Suppressor macrophage treated with lipopolysaccharide for 4 hours (primary cell): ENCODE results near the gene GGA1.
"Not testable (repeated sequence)": the region's sequence is repeated elsewhere in the genome, so short reads cannot be mapped to it uniquely, and the experiment has no call there.

ENCODE experiments used
- DNase-seq: peaks from one replicate; pipeline ENCODE4 v3.0.0-alpha.2; 2020

The GGA1 gene

DNA sequence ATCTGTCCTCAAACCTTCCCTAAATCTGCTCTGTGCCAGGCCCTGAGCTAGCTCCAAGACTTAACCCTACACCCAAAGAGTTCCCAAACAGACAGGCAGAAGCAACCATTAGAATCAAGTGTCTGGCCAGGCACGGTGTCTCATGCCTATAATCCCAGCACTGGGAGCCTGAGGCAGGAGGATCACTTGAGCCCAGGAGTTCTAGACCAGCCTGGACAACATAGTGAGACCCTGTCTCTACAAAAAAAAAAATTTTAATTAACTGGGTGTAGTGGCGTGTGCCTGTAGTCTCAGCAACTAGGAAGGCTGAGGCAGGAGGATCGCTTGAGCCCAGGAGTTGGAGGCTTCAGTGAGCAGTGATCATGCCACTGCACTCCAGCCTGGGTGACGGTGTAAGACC, 47.9 kb downstream of the GGA1 start:
- not testable (repeated sequence) for DNase-seq

DNA sequence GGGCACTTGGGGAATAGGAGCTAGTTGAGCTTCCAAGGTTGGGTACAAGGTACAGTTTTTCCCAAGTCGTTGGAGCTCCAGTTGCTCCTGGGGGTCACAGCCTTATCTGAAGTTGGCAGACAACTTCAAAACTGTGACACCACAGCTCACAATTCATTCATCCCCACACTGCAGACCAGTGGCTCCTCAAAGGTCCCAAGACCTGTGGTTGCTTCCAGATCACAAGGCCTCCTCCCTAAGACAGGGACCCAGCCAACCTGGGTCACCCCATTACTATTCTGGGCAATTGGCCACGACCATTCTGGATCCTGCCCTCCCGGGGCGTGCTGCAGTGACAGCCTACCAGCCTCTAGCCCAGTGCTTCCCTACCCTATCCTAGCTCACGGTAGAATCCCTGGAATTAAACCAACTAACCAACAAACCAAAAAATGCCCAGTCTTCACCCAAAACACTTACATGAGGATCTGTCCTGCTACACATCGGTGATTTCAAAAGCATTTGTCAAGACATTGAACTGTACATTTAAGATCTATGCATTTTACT, 49.0 kb downstream of the GGA1 start:
- no peak for DNase-seq

DNA sequence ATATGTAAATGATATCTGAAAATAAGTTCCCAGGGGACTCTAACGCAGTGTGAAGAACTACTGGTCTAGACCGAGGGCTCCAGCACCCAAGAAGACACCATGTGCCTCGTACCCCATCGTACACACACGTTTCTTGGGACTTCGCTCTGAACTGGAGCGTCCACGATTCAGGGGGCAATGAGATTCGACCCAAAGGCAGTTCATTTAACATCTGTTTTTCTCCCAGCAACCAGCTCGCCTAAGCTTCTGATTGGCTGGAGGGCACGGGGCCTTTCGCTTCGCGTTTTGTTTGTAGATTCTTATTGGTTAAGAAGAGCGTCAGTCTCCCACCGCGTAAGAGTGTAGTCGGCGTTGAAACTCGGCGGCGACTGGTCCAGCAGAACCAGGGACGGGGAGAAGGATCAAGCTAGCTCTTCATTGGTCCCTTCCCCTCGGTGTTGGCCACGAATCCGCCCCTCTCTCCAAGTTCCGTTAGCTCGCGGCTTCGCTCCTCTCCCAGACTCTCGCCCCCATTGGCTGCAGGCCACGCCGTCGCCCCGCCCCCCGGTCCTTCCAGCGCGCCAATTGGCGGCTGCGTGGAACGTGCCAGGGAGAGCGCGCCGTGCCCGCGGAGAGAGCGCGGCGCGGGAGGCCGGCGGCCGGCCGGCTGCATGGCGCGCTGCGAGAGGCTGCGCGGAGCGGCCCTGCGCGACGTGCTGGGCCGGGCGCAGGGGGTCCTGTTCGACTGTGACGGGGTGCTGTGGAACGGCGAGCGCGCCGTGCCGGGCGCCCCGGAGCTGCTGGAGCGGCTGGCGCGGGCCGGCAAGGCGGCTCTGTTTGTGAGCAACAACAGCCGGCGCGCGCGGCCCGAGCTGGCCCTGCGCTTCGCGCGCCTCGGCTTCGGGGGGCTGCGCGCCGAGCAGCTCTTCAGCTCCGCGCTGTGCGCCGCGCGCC, 49.8 kb downstream of the GGA1 start, which contains the start of gene PDXP:
PDXP (plus strand) TSS at position 591 of the 933 bp plus-strand sequence; CDS start at position 651, 60 bp downstream.
- peak; percentile 99 for DNase-seq

DNA sequence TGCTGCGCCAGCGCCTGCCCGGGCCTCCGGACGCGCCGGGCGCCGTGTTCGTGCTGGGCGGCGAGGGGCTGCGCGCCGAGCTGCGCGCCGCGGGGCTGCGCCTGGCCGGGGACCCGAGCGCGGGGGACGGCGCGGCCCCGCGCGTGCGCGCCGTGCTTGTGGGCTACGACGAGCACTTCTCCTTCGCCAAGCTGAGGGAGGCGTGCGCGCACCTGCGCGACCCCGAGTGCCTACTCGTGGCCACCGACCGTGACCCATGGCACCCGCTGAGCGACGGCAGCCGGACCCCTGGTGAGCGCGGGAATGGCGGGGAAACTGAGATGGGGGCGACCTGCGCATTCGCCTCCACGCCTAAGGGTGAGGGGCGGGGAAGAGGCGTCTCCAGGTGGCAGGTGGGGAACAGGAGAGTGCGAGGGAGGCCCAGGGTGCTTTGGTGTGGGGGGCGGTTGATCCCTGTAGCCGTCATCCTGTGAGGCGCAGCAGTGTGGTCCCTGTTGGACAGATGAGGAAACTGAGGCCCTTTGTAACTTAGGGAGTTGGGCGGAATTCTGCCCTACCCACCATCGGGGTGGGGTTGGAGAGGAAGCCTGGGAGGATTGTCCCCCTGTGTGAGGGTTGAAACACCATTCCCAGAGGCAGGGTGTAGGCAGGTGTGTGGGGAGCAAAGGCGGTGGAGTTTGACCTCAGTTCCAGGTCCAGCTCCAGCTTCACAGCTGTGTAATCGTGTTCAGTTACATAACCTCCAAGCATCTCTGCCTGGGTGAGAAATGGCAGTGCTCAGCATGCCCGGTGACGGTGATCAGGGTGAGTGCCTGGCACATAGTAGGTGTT, 50.6 kb downstream of the GGA1 start:
- DNase-seq: no peak

DNA sequence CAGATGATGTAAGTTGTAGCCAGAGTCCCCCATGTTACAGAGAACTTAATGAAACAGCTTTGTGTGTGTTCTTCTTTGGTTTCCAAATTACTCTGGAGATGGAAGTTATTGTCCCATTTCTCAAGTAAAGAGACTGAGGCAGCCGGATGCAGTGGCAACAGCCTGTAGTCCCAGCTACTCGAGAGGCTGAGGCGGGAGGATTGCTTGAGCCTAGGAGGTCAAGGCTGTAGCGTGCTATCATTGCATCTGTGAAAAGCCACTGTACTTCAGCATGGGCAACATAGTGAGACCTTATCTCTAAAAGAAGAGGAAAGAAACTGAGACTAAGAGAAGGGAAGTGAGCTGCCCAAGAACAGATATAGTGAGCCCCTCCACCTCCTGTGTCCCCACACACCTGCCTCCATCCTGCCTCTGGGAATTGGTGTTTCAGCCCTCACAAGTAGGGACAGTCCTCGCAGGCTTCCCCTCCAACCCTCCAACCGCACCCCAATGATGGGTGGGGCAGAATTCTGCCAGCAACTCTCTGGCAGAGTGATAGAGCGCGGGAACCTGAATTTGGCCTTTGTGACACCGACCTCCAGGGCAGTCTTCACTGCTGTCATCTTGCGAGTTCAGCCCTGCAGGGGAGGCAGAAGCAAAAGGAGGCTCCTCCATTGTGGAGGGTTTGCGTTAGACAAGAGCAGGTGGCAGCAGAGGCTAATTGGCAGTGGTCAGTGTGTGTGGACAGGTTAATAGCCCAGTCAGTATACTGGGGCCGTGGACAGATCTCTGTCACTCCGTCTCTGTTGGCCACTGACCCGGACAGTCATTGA, 51.5 kb downstream of the GGA1 start:
- no peak for DNase-seq

DNA sequence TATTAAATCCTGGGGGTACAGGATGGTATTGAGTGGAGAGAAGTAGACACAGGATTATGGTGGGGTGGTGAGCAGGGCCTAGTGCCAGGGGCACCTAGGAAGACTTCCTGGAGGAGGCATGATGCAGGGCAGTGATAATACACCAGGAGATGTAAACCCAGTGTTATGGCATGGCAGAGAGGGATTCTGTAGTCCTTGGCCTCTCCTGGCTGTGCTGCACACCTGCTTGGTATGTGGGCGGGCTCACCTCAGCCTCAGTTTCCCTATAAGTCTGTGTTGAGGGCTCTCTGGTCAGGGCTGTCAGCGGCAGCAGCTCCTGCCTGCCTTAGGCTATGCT, 52.0 kb downstream of the GGA1 start:
- DNase-seq: no peak

DNA sequence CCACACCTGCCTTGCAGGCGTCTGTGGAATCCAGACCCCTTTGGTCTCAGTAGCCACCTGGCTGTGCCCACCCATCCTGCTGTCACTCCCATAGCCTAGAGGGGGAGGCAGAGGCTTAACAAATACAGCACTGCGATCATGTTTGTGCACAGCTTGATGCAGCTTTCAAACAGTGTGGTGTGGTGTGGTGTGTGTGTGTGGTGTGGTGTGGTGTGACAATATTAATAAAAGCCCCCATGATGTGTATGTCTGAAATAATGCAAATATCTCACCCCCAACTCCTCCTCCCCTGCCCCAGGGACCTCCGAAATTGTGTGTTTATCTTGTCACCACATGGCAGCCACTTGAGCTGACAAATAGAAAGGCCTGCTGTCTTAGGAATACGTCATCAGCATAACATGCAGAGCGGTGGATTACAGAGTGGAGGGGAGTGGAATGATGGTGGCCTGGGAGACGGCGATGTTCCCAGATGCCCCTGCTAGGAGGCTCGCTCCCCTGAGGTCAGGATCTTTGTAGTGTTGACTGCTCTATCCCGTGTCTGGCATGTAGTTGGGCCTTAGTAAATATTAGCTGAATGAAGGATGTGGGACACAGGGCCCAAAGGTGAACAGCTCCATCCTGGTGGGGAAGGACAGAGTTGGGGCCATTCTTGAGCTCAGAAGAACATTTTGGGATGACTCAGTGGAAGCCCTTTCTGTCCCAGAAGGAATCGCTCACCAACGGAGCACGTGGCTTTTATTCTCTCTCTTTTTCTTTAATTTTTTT, 52.7 kb downstream of the GGA1 start:
- DNase-seq: no peak

DNA sequence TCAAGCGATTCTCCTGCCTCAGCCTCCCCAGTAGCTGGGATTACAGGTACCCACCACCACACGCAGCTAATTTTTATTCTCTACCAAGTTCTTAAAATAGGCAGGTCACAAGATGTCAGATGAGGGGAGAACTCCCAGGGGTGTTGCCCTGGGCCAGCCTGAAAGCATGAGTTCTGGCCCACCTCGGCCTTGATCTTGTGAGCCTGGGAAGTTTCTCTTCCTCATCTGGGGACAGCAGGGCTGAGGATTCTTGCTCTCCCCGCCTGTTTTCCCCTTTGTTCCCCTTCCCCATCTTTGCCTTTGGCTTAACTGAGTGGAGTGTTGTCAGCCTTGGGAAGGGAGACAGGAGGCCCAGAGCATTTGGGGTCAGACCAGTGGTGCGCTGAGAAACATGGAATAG, 53.4 kb downstream of the GGA1 start:
- peak; percentile 61 for DNase-seq

DNA sequence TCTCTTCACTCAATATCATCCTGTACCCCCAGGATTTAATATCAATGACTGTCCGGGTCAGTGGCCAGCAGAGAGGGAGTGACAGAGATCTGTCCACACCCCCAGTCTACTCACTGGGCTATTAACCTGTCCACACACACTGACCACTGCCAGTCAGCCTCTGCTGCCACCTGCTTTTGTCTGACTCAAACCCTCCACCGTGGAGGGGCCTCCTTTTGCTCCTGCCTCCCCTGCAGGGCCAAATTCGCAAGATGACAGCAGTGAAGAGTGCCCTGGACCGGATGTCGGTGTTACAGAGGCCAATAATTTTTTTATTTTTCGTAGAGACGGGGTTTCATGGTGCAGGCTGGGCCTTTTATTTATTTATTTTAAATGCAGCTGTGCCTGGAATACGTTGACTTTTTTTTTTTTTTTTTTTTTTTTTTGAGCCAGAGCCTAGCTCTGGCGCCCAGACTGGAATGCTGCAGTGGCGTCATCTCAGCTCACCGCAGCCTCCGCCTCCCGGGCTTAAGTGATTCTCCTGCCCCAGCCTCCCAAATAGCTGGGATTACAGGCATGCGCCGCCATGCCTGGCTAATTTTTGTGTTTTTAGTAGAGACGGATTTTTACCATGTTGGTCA, 55.0 kb downstream of the GGA1 start:
- no peak for DNase-seq

DNA sequence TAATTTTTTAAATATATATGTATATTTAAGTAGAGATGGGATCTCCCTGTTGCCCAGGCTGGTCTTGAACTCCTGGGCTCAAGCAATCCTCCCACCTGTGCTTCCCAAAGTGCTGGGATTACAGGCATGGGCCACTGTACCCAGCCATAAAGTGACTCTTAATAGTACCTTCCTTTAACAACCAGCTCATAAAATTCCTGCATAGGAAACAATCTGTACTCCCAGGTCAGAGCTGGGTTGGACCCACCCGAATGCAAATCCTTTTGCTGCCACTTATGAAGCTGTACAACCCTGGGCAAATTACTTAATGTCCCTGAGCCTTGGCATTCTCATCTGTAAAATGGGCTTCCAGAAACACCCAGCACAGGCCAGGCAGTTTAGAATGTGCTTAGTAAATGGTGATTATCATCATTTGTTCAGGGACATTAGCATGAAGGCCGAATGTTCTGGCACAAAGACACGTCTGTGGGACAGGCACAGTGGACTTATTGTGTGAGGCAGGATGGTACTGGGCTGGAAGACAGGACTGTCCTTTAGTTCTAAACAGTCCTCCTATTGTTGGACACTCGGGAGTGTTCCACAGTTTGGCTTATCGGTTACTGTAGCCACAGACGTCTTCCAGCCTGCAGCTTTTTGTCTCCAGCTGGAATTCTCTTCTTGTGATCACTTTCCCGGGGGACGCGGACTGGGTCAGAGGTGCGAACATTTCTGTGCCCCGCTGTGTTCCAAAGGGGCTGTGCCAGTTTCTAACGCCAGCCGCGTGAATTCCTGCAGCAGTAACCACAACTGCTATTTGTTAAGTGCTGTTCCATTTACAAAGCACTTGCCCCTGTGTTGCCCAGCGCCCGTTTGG, 55.8 kb downstream of the GGA1 start:
- no peak for DNase-seq

DNA sequence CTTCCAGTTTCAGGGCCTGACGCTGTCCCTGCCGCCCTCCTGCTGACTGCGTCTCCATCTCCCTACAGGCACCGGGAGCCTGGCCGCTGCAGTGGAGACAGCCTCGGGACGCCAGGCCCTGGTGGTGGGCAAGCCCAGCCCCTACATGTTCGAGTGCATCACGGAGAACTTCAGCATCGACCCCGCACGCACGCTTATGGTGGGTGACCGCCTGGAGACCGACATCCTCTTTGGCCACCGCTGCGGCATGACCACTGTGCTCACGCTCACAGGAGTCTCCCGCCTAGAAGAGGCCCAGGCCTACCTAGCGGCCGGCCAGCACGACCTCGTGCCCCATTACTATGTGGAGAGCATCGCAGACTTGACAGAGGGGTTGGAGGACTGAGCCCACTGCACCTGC, 56.9 kb downstream of the GGA1 start:
- DNase-seq: no peak

DNA sequence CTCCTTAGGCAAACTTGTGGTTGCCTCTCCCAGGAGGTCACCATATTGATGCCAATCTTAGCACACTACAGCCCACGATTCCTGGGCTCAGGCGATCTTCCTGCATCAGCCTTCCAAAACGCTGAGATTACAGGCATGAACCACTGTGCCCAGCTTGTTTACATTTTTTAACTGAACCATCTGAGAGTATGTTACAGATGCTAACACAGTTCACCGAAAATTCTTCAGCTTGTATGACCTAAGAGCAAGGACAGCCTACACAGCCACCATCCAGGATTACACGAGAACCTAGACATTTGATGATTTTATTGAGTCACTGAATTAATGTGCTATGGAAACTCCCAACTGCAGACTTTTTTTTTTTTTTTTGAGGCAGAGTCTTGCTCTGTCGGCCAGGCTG, 61.0 kb downstream of the GGA1 start:
- no peak for DNase-seq

DNA sequence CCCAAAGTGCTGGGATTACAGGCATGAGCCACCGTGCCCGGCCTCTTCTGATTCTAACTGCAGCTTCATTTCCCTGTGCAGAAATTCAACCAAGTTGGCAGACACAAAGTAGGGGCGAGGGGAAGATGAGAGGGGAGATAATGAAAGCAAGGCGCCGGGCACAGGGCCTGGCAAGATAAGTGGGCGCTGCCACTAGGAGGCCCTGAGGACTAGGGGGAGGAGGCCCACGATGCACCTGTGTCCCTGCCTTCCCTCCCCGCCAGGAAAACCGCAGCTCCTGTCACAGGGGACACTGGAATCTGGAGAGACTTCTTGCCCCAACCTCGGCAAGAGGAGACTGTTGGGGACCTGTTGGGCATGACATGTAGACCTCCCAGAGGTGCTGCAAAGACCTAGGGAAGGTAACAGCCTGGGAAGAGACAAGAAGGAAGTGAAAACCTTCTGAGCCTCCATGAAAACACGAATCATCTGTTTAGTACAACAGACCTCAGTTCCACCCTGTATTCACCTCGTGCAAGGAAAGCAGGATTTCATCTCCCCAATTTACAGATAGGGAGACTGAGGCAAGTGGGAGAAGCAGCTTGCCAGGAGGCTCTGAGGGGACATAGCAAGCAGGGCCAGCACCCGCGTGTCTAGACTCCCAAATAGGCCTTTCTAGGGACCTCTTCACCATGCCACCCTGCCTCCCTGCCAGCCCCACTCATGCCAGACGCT, 63.7 kb downstream of the GGA1 start:
- no peak for DNase-seq

DNA sequence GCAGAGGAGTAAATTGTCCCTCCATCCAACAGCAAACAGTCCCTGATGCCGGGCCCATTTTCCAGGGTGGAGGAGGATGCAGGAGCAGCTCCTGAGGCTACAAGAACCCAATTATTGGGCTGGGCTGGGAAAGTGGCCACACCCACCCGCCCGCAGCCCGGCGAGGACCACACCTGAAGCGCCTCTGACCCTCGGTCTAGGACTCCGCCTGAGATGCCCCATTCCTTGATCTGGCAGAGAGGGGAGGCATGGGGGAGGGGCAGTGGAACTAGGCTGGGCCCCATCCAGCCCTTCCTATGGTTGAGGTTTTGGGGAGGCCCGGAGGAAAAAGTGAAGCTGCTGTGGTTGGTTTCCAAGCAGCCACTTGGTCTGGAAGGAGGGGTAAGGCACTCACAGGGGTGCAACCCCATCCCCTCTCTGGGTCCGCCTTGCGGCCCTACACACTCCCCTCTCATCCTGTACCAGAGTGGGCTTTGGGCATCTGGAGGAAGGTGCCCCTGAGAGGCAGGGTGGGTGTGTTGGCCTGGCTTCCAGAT, 64.4 kb downstream of the GGA1 start:
- DNase-seq: no peak

DNA sequence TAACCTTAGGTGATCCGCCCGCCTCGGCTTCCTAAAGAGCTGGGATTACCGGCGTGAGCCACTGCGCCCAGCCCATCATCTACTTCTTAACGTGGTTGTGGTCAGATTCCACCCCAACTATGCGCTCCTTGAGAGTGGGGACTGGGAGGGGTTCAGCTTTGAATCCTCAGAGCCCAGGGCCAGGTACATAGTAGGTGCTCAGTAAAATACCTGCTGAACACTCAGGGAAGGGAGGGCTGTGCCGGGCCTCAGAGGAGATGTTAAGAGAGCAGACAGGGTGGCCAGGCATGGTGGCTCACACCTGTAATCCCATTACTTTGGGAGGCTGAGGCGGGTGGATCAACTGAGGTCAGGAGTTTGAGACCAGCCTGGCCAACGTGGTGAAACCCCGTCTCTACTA, 65.6 kb downstream of the GGA1 start:
- no peak for DNase-seq

DNA sequence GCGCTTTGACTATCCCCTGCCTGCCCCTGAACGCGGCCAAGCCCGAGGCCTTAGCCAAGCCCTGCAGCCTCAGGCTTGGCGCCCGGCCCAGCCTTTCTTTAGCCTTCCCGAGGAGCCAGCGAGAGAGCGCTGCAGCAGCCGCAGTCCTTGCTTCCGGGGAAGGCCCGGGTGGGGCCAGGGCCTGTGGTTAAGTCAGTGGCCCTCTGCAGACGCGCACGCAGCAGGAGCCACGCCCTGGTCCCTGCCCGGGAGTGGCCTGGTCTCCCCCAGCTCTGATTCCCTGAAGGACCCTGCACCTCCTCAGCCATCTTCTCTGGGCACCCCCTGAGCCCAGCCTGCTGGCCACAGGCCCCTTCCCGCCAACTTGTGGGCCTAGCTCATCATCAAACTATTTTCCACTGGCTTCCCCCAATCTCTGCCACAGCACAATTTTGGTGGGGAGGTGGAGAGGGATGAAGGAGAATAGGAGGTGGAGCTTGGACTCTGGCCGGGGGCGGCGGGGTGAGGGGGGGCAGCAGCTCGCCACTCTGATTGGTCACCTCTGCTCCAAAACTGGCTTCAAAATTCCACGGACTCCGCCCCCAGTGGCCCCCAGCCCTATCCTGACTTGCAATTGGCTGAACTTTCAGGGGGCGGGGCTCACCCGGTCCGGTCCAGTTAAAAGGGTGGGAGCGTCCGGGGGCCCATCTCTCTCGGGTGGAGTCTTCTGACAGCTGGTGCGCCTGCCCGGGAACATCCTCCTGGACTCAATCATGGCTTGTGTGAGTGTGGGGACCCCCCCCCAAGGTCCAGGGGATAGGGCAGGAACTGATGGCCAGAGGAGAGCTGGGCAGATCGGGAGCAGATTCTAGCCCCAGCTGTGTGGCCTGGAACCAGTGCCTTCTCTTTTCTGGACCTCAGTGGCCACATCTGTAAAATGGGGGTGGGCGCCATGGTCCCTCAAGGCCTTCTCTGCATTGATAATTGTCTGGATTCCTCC, 66.6 kb downstream of the GGA1 start, which contains the start of gene LGALS1:
LGALS1 (plus strand) TSS at position 686 of the 979 bp plus-strand sequence; CDS start at position 753, 67 bp downstream.
- peak; percentile 96 for DNase-seq

DNA sequence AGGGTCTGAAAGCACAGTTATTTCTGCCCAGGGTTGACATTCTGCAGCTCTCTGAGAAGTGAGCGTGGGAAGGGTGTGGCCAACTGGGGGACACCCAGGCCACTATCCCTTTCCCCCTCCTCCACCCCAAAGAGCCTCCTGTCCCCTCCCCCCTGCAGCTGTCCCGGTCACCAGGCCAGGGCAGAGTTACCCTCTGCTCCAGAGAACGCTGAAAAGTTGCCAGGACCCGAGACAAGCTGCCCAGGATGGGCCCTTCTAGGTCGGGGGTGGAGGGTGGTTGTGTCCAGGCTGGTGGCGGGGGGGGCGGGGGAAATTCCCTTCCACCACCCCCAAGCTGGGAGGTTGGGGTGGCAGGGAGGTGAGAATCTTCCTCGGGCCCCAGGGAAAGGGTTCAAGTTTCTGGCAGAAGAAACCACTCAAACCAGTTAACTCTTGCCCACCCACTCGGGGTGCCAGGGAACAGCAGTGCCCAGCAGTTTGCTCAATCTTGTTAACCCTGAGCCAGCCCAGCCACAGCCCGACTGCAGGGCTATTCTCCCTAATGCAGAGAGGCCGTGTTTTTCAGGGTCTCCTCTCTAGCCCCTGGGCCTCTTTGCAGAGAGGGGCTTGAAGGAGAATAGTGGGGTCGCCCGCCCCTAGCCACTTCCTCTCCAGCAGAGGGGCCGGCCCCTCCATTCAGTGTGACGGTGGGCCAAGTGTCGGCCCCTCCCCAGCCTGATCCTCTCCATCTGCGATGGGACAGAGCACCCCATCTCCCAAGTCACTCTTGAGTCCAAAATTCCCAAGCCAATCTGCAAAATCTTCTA, 67.5 kb downstream of the GGA1 start:
- peak; percentile 22 for DNase-seq
